Cardiac fibroblast (primary cell): ENCODE data around the gene ZMYND8.
"Not testable (repeated sequence)": the region's sequence is repeated elsewhere in the genome, so short reads cannot be mapped to it uniquely, and the experiment has no call there.

ENCODE experiments used
- DNase-seq, 2 donors: peaks; one replicate each; pipeline versions ENCODE4 v3.0.0 to v3.0.0-alpha.2; 2010; ENCODE audit warnings: low read depth in 2 of 2
- H3K4me3 ChIP-seq, 2 donors: replicated peaks in 1 of 2; 1 replicate in 1 of 2; 2 replicates in 1 of 2; pipeline ENCODE4 v1.5.1; 2011; ENCODE audit warnings: low read depth in 2 of 2, low read length in 2 of 2, mild to moderate bottlenecking in 2 of 2, moderate library complexity in 1 of 2
- CTCF ChIP-seq: IDR thresholded peaks from one replicate; pipeline ENCODE4 v1.5.1; 2011; ENCODE audit warnings: low read depth, mild to moderate bottlenecking, low read length, inconsistent platforms

Gene ZMYND8

GRCh38 chr20:47310729-47311128 is 45.8 kb downstream of the ZMYND8 start:
- no peak for DNase-seq
- TF ChIP-seq CTCF = no peak

GRCh38 chr20:47309806-47310426 is 46.6 kb downstream of the ZMYND8 start:
- TF ChIP-seq CTCF = no peak
- DNase-seq = no peak
- no peak overlapping the region for H3K4me3 ChIP-seq

More at GRCh38 chr20:47310729-47311128, 45.8 kb downstream of the ZMYND8 start:
- H3K4me3 ChIP-seq = no peak overlapping the region

GRCh38 chr20:47309394-47309793 is 47.1 kb downstream of the ZMYND8 start:
- no peak overlapping the region for H3K4me3 ChIP-seq
- DNase-seq = no peak
- no peak for TF ChIP-seq CTCF

- not testable (repeated sequence) for DNase-seq, H3K4me3 ChIP-seq
Measured at GRCh38 chr20:47307569-47307968, 48.9 kb downstream of the ZMYND8 start.

GRCh38 chr20:47306755-47307370 is 49.6 kb downstream of the ZMYND8 start:
- H3K4me3 ChIP-seq = no peak overlapping the region
- no peak for DNase-seq
- no peak for TF ChIP-seq CTCF

- no peak overlapping the region for H3K4me3 ChIP-seq
- TF ChIP-seq CTCF = no peak
- DNase-seq = no peak
Measured at GRCh38 chr20:47306095-47306494, 50.4 kb downstream of the ZMYND8 start.

GRCh38 chr20:47305667-47306066 is 50.8 kb downstream of the ZMYND8 start:
- no peak for TF ChIP-seq CTCF
- DNase-seq = peak; percentile 62 to 79
- H3K4me3 ChIP-seq = no peak overlapping the region
